ENCODE data around the gene PPM1N.

The PPM1N gene

GRCh38 chr19:45470762-45471081 lies 27.5 kb upstream of the PPM1N start:
- DNase-seq (ENCODE audit: low read depth, low spot score), result no peak

GRCh38 chr19:45471111-45471930 lies 26.9 kb upstream of the PPM1N start:
- DNase-seq (ENCODE audit: low read depth, low spot score), result no peak

GRCh38 chr19:45471931-45472562 lies 26.2 kb upstream of the PPM1N start:
- no peak for DNase-seq (ENCODE audit: low read depth, low spot score)

DNA sequence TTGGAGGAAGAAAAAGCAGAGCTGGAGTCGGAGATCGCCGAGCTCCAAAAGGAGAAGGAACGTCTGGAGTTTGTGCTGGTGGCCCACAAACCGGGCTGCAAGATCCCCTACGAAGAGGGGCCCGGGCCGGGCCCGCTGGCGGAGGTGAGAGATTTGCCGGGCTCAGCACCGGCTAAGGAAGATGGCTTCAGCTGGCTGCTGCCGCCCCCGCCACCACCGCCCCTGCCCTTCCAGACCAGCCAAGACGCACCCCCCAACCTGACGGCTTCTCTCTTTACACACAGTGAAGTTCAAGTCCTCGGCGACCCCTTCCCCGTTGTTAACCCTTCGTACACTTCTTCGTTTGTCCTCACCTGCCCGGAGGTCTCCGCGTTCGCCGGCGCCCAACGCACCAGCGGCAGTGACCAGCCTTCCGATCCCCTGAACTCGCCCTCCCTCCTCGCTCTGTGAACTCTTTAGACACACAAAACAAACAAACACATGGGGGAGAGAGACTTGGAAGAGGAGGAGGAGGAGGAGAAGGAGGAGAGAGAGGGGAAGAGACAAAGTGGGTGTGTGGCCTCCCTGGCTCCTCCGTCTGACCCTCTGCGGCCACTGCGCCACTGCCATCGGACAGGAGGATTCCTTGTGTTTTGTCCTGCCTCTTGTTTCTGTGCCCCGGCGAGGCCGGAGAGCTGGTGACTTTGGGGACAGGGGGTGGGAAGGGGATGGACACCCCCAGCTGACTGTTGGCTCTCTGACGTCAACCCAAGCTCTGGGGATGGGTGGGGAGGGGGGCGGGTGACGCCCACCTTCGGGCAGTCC lies 25.5 kb upstream of the PPM1N start:
- DNase-seq (ENCODE audit: low read depth, low spot score), result no peak

DNA sequence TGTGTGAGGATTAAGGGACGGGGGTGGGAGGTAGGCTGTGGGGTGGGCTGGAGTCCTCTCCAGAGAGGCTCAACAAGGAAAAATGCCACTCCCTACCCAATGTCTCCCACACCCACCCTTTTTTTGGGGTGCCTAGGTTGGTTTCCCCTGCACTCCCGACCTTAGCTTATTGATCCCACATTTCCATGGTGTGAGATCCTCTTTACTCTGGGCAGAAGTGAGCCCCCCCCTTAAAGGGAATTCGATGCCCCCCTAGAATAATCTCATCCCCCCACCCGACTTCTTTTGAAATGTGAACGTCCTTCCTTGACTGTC lies 24.9 kb upstream of the PPM1N start:
- DNase-seq (ENCODE audit: low read depth, low spot score), result no peak

GRCh38 chr19:45473682-45474605 lies 24.3 kb upstream of the PPM1N start:
- no peak for DNase-seq (ENCODE audit: low read depth, low spot score)

DNA sequence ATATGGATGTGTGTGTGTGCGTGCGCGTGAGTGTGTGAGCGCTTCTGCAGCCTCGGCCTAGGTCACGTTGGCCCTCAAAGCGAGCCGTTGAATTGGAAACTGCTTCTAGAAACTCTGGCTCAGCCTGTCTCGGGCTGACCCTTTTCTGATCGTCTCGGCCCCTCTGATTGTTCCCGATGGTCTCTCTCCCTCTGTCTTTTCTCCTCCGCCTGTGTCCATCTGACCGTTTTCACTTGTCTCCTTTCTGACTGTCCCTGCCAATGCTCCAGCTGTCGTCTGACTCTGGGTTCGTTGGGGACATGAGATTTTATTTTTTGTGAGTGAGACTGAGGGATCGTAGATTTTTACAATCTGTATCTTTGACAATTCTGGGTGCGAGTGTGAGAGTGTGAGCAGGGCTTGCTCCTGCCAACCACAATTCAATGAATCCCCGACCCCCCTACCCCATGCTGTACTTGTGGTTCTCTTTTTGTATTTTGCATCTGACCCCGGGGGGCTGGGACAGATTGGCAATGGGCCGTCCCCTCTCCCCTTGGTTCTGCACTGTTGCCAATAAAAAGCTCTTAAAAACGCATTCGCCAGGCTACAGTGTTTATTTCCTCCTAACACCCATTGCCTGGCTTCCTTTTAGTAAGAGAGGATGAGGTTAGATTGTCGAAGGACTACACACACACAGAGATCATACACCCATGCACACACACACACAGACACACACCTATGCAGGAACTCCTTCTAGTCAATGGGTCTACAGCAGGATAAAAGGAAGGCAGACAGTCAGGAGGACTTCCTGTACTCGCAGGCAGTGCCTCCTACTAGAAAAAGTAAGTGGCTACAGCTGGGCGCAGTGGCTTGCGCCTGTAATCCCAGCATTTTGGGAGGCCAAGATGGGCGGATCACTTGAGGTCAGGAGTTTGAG lies 23.4 kb upstream of the PPM1N start:
- no peak for DNase-seq (ENCODE audit: low read depth, low spot score)

DNA sequence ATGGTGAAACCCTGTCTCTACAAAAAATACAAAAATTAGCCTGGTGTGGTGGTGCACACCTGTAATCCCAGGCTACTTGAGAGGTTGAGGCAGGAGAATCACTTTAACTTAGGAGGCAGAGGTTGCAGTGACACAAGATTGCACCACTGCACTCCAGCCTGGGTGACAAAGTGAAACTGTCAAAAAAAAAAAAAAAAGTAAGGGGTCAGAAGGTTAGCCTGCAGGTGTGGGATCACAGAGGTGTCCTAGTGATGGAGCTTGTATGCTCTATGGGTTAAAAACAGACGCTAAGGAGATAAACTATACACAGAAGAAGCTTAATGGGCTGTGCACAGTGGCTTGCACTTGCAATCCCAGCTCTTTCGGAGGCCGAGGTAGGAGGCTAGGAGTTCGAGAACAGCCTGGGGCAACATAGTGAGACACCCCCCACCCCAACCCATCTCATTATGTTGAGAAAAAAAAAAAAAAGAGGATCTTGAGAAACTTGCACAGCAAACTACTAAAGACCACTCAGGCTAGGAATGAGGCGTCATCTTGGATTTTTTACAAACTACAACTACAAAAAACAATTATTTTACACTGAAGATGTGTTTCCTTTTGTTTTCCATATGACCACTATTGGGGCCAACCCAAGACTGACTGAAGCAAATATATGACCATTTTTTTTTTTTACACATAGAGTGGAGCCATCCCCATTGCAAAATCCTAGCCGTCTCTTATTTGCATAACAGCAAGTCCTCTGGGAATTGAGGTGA lies 22.5 kb upstream of the PPM1N start:
- no peak for DNase-seq (ENCODE audit: low read depth, low spot score)

GRCh38 chr19:45476304-45476703 lies 21.9 kb upstream of the PPM1N start:
- DNase-seq (ENCODE audit: low read depth, low spot score), result no peak

GRCh38 chr19:45477186-45477585 lies 21.1 kb upstream of the PPM1N start:
- DNase-seq (ENCODE audit: low read depth, low spot score), result no peak

GRCh38 chr19:45477713-45478453 lies 20.4 kb upstream of the PPM1N start:
- no peak for DNase-seq (ENCODE audit: low read depth, low spot score)

DNA sequence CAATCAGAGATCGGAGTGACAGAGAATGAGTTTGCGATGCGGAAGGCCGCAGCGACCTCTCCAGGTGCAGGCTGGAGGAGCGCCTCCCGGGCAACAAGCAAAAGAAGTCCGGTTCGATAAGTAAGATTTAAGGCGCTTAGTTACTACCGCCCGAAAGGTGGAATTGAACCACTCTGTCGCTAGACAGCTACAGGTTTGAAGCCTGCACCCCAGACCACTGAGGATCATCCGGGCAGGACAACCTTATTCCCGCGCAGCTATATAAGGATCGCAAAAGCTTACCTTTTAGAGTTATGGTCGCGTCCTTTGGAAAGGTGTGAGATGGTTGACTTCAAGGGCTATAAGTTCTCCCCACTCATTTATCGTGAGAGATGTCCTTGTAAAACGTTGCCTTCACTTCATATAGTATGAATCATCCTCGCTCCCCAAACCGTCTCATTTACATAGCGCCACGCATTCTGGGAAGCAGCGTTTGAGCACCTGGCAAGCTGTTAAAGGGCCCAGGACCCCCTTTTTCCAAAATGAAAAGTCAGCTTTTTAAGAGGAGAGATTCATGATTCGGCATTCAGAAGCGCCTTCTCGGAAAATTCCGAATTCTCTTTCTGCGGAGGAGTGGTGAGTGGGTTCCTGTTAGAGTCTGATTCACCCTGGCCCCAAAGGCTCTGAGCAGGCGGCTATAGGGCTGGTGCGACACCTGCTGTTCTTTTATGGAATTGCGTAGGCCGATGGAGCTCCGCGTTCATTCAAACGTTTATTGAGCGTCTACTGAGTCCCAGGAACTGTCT lies 19.6 kb upstream of the PPM1N start:
- DNase-seq (ENCODE audit: low read depth, low spot score), result peak; percentile 70

- no peak for DNase-seq (ENCODE audit: low read depth, low spot score)
Observed at GRCh38 chr19:45483033-45483432, 15.2 kb upstream of the PPM1N start.

GRCh38 chr19:45484273-45484945 lies 13.8 kb upstream of the PPM1N start:
- no peak for DNase-seq (ENCODE audit: low read depth, low spot score)

GRCh38 chr19:45485305-45486077 lies 12.8 kb upstream of the PPM1N start:
- peak; percentile 77 for DNase-seq (ENCODE audit: low read depth, low spot score)

GRCh38 chr19:45488708-45489107 lies 9.5 kb upstream of the PPM1N start:
- no peak for DNase-seq (ENCODE audit: low read depth, low spot score)

DNA sequence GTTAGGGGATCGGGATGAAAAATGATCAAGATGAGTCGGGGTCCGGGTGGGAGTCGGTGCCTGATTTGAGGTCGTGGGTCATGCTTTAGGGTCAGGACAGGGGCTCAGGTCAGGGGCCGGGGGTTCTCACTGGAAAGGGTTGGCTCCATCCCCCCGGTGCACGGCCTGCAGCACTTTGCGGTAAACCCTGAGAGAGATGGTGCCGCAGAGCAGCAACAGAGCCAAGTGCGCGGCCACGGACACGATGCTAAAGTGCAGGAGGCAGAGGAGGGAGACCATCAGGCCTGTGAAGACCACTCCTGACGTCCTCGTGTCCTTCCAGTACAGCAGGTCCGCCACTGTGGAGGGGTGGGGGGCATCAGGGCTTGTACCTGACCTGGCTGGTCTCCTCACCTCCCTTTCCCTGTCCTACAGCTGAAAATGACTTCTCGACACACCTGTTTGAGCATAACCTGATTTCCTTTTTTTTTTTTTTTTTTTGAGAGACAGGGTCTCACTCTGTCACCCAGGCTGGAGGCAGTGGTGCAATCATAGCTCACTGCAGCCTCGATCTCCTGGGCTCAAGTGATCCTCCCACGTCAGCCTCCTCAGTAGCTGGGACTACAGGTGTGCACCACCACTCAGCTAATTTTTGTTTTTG lies 8.9 kb upstream of the PPM1N start:
- DNase-seq (ENCODE audit: low read depth, low spot score), result no peak

Data from brain pericyte (primary cell).